ENCODE results near the gene DHRS7B.

Gene DHRS7B

GRCh38 chr17:21228111-21228510 is 101.3 kb downstream of the DHRS7B start:
- in situ Hi-C loops (cut with MboI; ENCODE audit: low pct_unique_long_range_greater_than_20kb, low sequenced_read_pairs, unreplicated experiment) = no loop called here
- TF ChIP-seq CTCF (IDR thresholded peaks at IDR 0.05; ENCODE audit: extremely low read depth, insufficient read depth, missing control alignments) = no peak
- DNase-seq (ENCODE audit: low spot score) = no peak

DNA sequence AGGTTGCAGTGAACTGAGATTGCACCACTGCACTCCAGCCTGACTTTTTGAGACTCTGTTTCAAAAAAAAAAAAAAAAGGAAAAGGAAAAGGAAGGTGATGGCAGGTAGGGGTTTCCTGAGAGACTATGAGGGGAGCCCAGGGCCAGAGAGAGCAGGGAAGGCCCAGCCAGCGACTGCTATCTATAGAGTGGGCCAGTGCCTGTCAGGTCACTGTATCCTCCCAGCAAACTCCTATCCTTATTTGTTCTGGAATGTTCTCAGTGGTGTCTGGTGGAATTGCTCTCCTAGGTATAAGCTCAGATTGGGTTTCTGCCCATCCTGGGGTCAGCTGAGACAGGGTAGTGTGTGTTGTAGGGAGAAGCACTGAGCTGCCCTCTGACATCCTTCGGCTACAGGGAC is 102.1 kb downstream of the DHRS7B start:
- TF ChIP-seq CTCF (IDR thresholded peaks at IDR 0.05; ENCODE audit: extremely low read depth, insufficient read depth, missing control alignments) = no peak
- DNase-seq (ENCODE audit: low spot score) = no peak
- in situ Hi-C loops (cut with MboI; ENCODE audit: low pct_unique_long_range_greater_than_20kb, low sequenced_read_pairs, unreplicated experiment) = no loop called here

DNA sequence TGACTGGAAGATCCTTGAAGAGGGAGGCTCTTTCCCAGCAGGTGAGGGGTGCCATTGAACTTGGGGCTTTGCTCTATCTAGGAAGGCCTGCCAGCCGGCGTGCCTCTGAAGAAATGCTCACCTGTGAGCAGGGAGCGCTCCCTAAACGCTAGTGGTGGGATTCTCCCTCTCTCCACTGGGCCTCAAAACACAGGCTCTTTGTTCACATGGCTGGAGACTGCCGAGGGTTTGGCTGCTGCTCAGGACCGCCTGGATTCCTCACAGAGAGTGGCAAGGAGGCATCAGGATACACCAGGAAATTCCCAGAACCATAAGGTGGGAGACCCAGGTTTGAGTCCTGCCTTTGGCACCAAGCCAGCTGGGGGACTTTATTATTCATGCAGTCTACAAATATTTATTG is 104.8 kb downstream of the DHRS7B start:
- in situ Hi-C loops (cut with MboI; ENCODE audit: low pct_unique_long_range_greater_than_20kb, low sequenced_read_pairs, unreplicated experiment) = no loop called here
- DNase-seq (ENCODE audit: low spot score) = no peak
- TF ChIP-seq CTCF (IDR thresholded peaks at IDR 0.05; ENCODE audit: extremely low read depth, insufficient read depth, missing control alignments) = no peak

DNA sequence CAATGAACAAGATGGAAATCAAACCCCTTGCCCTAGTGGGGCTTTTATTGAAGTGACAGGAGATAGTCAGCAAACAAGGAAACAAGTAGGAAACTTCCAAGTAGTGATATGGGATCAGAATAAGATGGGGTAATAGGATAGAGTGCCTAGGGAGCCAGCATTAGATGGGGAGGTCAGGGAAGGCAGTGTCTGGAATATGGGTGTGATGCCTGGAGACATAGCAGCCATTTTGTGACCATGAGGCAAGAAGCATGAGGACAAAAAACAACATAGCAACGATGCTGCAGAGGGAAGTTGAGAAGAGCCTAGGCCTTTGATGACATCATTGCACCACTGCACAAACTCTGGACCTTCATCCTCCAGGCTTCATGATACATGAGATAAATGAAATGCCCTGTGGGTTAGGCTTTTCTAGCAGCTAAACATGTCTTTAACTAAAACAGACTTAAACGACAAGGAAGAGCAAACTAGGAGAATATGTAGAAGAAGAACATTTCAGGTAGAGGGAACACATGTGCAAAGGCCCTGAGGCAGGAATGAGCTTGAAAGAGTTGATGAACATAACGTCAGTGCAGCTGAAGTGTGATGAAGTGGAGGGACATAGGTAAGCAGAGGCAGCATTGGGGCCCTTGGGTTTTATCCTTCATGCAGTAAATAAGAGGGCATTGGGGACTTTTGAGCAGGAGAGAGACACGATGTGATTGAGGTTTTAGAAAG is 105.4 kb downstream of the DHRS7B start:
- DNase-seq (ENCODE audit: low spot score) = no peak
- no peak for TF ChIP-seq CTCF (IDR thresholded peaks at IDR 0.05; ENCODE audit: extremely low read depth, insufficient read depth, missing control alignments)
- in situ Hi-C loops (cut with MboI; ENCODE audit: low pct_unique_long_range_greater_than_20kb, low sequenced_read_pairs, unreplicated experiment) = no loop called here

DNA sequence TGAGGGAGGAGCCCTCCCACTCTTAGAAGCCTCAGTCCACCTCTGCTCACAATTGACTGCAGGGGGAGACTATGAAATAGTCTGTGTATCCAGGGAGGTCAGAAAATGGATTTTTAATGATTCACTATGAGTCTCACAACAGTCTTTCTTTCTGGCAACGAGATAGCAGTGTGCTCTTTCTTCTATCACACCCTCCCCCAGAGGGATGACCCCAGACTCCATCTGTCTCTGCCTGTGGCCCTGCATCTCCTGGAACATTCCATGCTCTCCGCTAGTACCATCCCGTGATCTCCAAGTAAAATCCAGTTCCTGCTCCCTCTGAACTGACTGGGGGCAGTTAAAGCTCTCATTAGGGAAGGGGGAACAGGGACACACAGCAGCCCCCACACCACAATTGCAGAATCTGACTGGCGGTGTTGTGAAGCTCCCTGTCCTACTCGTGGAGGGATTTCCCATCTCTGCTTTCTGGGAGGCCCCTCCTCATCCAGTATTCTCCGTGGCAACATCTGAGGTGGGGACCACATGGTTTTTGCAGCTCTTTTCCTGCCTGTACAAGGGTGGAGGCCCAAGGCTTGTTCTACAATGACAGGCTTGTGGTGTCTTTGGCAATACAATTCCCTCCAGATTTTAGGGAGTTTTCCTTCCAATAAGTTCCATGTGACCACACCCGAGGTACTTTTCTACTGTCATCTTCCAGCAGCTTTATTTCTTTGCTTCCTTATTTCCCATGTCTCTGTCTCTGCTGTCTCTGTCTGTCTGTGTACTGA is 107.0 kb downstream of the DHRS7B start:
- in situ Hi-C loops (cut with MboI; ENCODE audit: low pct_unique_long_range_greater_than_20kb, low sequenced_read_pairs, unreplicated experiment) = no loop called here
- DNase-seq (ENCODE audit: low spot score) = no peak
- no peak for TF ChIP-seq CTCF (IDR thresholded peaks at IDR 0.05; ENCODE audit: extremely low read depth, insufficient read depth, missing control alignments)

DNA sequence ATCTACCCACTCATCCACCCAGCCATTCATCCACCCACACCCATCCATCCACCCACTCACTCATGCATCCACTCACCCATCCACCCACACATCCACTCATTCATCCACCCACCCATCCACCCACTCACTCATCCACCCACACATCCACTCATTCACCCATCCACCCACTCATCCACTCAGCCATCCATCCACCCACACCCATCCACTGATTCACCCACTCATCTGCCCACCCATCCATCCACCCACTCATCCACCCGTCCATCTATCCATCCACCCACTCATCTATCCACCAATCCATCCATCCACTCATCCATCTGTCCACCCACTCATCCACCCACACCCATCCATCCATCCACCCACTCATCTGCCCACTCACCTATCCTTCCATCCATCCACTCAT is 109.2 kb downstream of the DHRS7B start:
- DNase-seq (ENCODE audit: low spot score) = no peak
- in situ Hi-C loops (cut with MboI; ENCODE audit: low pct_unique_long_range_greater_than_20kb, low sequenced_read_pairs, unreplicated experiment) = no loop called here
- no peak for TF ChIP-seq CTCF (IDR thresholded peaks at IDR 0.05; ENCODE audit: extremely low read depth, insufficient read depth, missing control alignments)
